GM12864 (cell line): Measurements from ENCODE around the gene AFAP1.

ENCODE experiments used
- DNase-seq: peaks from one replicate; pipeline ENCODE4 v3.0.0-alpha.2; 2011; ENCODE audit warnings: low read depth
- H3K4me3 ChIP-seq: 2 replicates; pipeline ENCODE4 v1.5.1; 2011; ENCODE audit warnings: mild to moderate bottlenecking, low read depth, low read length, control low read depth
- CTCF ChIP-seq: IDR thresholded peaks from 2 replicates; pipeline ENCODE4 v1.5.1; 2011; ENCODE audit warnings: low read depth, mild to moderate bottlenecking, moderate library complexity, low read length, control low read depth, inconsistent platforms; ENCODE audit errors: missing control alignments

Gene AFAP1

DNA sequence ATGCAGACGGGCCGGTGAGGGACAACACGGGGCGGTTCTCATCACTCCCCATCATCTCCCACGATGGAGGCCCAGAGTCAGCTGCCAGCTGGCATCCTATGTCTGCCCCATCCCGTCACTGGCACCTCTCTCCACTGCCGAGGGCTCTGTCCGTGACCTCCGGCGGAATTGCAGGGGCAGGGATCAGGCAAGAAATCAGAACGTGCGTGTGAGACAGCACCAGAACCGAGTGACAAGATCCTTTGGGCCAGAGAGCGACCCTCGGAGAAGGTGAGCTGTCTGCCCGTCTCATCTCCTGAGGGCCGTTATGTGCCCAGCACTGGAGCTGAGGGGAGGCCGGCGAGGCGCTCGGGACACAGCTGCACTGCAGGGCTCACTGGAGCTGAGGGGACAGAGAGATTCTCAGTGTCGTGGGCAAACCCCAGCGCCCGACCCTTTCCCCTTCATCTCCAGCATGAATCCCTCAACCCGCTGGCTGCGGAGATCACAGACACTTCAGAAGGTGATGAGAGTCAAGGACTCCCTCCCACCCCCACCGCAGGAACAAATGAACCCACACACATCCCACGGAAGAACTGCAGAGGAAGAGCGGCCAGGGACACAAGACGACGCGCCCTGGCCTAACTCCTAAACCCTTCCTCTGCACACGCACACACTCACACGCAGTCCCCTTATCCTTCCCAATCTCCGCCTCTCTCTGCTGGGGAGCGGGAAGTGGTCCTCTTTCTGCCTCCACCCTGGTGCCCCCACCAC, 128.7 kb downstream of the AFAP1 start:
- DNase-seq, result no peak
- no peak for TF ChIP-seq CTCF
- H3K4me3 ChIP-seq, result no peak overlapping the region

- TF ChIP-seq CTCF, result no peak
- H3K4me3 ChIP-seq, result no peak overlapping the region
- DNase-seq, result no peak
Observed at GRCh38 chr4:7808752-7809151, 130.9 kb downstream of the AFAP1 start.

- H3K4me3 ChIP-seq, result no peak overlapping the region
- TF ChIP-seq CTCF, result no peak
- DNase-seq, result no peak
Observed at GRCh38 chr4:7808181-7808580, 131.5 kb downstream of the AFAP1 start.

- TF ChIP-seq CTCF, result no peak
- no peak overlapping the region for H3K4me3 ChIP-seq
- DNase-seq, result no peak
Observed at GRCh38 chr4:7807351-7807921, 132.2 kb downstream of the AFAP1 start.

- DNase-seq, result no peak
- no peak for TF ChIP-seq CTCF
- no peak overlapping the region for H3K4me3 ChIP-seq
Observed at GRCh38 chr4:7806338-7807090, 133.1 kb downstream of the AFAP1 start.

- no peak for DNase-seq
- no peak overlapping the region for H3K4me3 ChIP-seq
Observed at GRCh38 chr4:7805533-7806337, 133.9 kb downstream of the AFAP1 start.

More at GRCh38 chr4:7805533-7806337, 133.9 kb downstream of the AFAP1 start:
- no peak for TF ChIP-seq CTCF
